K562 (cell line): Measurements from ENCODE around the gene TTC27.

Experiments
- DIDO1 ChIP-seq: fragments of 450-650 bp; IDR thresholded peaks from 2 replicates; pipeline ENCODE4 v1.6.1; 2016; ENCODE audit warnings: low read depth, missing biosample characterization, missing genetic modification characterization
- DPF2 ChIP-seq: fragments of 450-650 bp; IDR thresholded peaks from 2 replicates; pipeline ENCODE4 v1.6.1; 2016
- GATA2 ChIP-seq: sonication (generic); formaldehyde crosslinking; IDR thresholded peaks from 2 replicates; pipeline ENCODE4 v1.4.0; 2020; ENCODE audit warnings: mild to moderate bottlenecking, missing genetic modification reagents
- ILK ChIP-seq: fragments of 450-650 bp; IDR thresholded peaks from 2 replicates; pipeline ENCODE4 v1.6.1; 2016; ENCODE audit warnings: missing genetic modification characterization, low read depth, mild to moderate bottlenecking, missing compliant biosample characterization, moderate library complexity, borderline replicate concordance
- MAFK ChIP-seq: IDR thresholded peaks from 2 replicates; pipeline ENCODE4 v1.6.1; 2011; ENCODE audit warnings: low read length, improper control_type of control experiment
- PATZ1 ChIP-seq: fragments of 250-450 bp; sonication (Bioruptor Pico); IDR thresholded peaks from 2 replicates; pipeline ENCODE4 v1.5.0; 2020; ENCODE audit warnings: mild to moderate bottlenecking, borderline replicate concordance
- POLR2A ChIP-seq: fragments of 450-650 bp; conservative IDR thresholded peaks from 2 replicates; pipeline ENCODE4 v1.6.1; 2016
- RAD21 ChIP-seq, 2 experiments: fragments of 250-450 bp in 1 of 2; fragments of 450-650 bp in 1 of 2; sonication (Bioruptor Pico) in 1 of 2; formaldehyde crosslinking in 1 of 2; IDR thresholded peaks in 1 of 2; conservative IDR thresholded peaks in 1 of 2; 2 replicates each; pipeline versions ENCODE4 v1.4.0 to v1.8.0; 2020 to 2022; ENCODE audit warnings: mild to moderate bottlenecking in 2 of 2, moderate library complexity in 1 of 2
- TAF1 ChIP-seq: IDR thresholded peaks from 2 replicates; pipeline ENCODE4 v1.6.1; 2011; ENCODE audit warnings: mild to moderate bottlenecking, low read length, moderate library complexity; ENCODE audit not compliant: insufficient read depth, control insufficient read depth, severe bottlenecking; ENCODE audit errors: extremely low read depth
- U2AF1 ChIP-seq: fragments of 200-400 bp; formaldehyde crosslinking; optimal IDR thresholded peaks from 2 replicates; pipeline ENCODE3; 2017; ENCODE audit warnings: mild to moderate bottlenecking, low read depth, low read length, moderate library complexity
- USF1 ChIP-seq: sonication (generic); formaldehyde crosslinking; IDR thresholded peaks from 2 replicates; pipeline ENCODE4 v1.9.0; 2022; ENCODE audit warnings: mild to moderate bottlenecking, missing genetic modification reagents
- ZNF24 ChIP-seq: fragments of 450-650 bp; IDR thresholded peaks from 2 replicates; pipeline ENCODE4 v1.6.1; 2016
- ZNF780A ChIP-seq: fragments of 250-450 bp; sonication (Bioruptor Pico); IDR thresholded peaks from 2 replicates; pipeline ENCODE4 v1.5.0; 2021; ENCODE audit warnings: mild to moderate bottlenecking
- ZNF785 ChIP-seq: fragments of 250-450 bp; sonication (Bioruptor Pico); IDR thresholded peaks from 2 replicates; pipeline ENCODE4 v1.4.0; 2020; ENCODE audit warnings: mild to moderate bottlenecking

- no peak for TF ChIP-seq U2AF1
- TF ChIP-seq ILK (tag), result no peak
- no peak for TF ChIP-seq DPF2
- no peak for TF ChIP-seq DIDO1 (tag)
- no peak for TF ChIP-seq GATA2 (CRISPR knock-in tag)
- TF ChIP-seq POLR2A, result no peak
- no peak for TF ChIP-seq USF1 (CRISPR knock-in tag)
- no peak for TF ChIP-seq ZNF780A (CRISPR knock-in tag)
- no peak for TF ChIP-seq TAF1
- TF ChIP-seq ZNF24, result no peak
- TF ChIP-seq MAFK, result no peak
- no peak for TF ChIP-seq RAD21 (CRISPR knock-in tag; conservative IDR thresholded peaks at IDR 0.05 in 1 of 2, IDR thresholded peaks at IDR 0.05 in 1 of 2)
- TF ChIP-seq ZNF785 (CRISPR knock-in tag), result no peak
- TF ChIP-seq PATZ1 (CRISPR knock-in tag), result no peak
Measured at GRCh38 chr2:32688541-32688940, 60.7 kb downstream of the TTC27 start.
